ENCODE results near the gene MMP10.

Gene MMP10

DNA sequence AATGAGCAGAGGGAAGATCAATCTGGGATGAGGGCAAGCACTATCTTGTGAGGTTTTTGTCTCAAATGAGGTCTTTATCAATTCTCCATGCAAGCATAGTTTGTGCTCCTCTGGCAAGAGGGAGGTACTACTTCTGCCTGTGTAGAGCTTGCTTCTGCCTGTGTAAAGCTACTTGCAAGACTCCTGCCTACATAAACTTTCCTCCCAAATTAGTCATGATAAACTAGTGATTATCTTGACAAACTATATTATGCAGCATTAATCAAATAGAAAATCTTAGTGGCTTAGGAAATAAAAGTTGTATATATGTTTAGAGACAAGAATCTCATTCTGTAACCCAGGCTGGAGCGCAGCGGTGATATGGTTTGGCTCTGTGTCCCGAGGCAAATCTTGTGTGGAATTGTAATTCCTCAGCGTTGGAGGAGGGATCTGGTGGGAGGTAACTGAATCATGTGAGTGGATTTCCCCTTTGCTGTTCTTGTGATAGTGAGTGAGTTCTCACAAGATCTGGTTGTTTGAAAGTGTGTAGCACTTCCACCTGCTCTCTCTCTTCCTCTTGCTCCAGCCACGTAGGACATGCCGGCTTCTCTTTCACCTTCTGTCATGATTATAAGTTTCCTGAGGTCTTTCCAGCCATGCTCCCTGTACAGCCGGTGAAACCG is 8.0 kb upstream of the MMP10 start:
- CTCF ChIA-PET, result no interaction called here
- no peak for DNase-seq (ENCODE audit: extremely low spot score)
- POLR2A ChIA-PET, result no interaction called here
- TF ChIP-seq, protein P1, sequence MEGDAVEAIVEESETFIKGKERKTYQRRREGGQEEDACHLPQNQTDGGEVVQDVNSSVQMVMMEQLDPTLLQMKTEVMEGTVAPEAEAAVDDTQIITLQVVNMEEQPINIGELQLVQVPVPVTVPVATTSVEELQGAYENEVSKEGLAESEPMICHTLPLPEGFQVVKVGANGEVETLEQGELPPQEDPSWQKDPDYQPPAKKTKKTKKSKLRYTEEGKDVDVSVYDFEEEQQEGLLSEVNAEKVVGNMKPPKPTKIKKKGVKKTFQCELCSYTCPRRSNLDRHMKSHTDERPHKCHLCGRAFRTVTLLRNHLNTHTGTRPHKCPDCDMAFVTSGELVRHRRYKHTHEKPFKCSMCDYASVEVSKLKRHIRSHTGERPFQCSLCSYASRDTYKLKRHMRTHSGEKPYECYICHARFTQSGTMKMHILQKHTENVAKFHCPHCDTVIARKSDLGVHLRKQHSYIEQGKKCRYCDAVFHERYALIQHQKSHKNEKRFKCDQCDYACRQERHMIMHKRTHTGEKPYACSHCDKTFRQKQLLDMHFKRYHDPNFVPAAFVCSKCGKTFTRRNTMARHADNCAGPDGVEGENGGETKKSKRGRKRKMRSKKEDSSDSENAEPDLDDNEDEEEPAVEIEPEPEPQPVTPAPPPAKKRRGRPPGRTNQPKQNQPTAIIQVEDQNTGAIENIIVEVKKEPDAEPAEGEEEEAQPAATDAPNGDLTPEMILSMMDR (IDR thresholded peaks at IDR 0.05; ENCODE audit: control extremely low read depth, extremely low read depth, low read depth, missing control alignments), result no peak

DNA sequence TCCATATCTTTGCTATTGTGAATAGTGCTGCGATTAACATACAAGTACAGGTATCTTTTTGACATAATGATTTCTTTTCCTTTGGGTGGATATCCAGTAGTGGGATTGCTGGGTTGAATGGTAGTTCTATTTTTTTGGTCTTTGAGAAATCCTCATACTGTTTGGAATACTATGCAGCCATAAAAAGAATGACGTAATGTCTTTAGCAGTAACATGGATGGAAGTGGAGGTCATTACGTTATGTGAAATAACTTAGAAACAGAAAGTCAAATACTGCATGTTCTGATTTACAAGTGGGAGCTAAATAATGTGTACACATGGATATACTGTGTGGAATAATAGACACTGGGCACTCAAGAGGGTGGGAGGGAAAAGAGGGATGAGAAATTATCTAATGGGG is 4.0 kb upstream of the MMP10 start:
- CTCF ChIA-PET, result interaction anchor here (1.2 to 2.5 kb wide), 3 partner anchors 9 to 59 kb away, joined by 3 to 9 read pairs (median 5); partner anchors contain the start of gene MMP3
- POLR2A ChIA-PET, result no interaction called here
- no peak for DNase-seq (ENCODE audit: extremely low spot score)
- TF ChIP-seq, protein P1 (IDR thresholded peaks at IDR 0.05; ENCODE audit: control extremely low read depth, extremely low read depth, low read depth, missing control alignments), result no peak

DNA sequence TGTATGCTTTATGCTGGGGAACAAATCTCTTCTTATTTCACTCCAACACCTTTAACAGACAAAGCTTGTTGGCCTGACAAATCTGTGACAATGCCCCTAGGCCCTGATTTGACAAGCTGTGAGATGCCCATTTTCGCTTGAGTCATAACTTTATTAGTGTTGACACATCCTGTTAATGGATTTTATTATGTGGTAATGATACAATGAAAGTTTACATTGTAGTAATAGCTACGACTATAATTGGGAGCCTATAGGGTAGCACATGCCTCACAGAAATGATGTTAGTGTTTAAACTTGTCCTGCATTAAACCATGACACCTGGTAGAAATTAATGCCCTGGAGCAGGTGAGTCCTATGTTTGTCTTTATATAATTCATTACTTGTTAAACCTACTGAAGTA is 3.3 kb upstream of the MMP10 start:
- ChIA-PET CTCF (interaction anchor here (1.9 to 2.5 kb wide), 2 partner anchors 9 to 31 kb away, joined by 5 to 9 read pairs; no protein-coding TSS in a partner anchor), POLR2A (no interaction called here)
- no peak for DNase-seq (ENCODE audit: extremely low spot score)
- TF ChIP-seq, protein P1 (IDR thresholded peaks at IDR 0.05; ENCODE audit: control extremely low read depth, extremely low read depth, low read depth, missing control alignments), result no peak

DNA sequence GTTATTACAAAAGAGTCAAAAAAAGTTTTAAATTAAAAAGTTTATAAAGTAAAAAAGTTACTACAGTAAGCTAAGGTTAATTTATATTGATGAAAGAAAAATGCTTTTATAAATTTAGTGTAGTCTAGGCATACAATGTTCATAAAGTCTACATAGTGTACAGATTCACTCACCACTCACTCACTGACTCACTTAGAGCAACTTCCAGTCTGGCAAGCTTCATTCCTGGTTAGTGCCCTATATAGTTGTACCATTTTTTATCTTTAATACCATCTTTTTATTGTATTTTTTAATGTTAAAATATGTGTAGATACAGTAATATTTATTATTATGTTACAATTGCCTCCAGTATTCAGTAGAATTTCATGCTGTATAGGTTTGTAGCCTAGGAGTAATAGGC is 2.6 kb upstream of the MMP10 start:
- ChIA-PET POLR2A (no interaction called here), CTCF (interaction anchor here (1.5 to 2.5 kb wide), 3 partner anchors 10 to 30 kb away, joined by 3 to 9 read pairs (median 5); no protein-coding TSS in a partner anchor)
- no peak for DNase-seq (ENCODE audit: extremely low spot score)
- TF ChIP-seq, protein P1 (IDR thresholded peaks at IDR 0.05; ENCODE audit: control extremely low read depth, extremely low read depth, low read depth, missing control alignments), result no peak

DNA sequence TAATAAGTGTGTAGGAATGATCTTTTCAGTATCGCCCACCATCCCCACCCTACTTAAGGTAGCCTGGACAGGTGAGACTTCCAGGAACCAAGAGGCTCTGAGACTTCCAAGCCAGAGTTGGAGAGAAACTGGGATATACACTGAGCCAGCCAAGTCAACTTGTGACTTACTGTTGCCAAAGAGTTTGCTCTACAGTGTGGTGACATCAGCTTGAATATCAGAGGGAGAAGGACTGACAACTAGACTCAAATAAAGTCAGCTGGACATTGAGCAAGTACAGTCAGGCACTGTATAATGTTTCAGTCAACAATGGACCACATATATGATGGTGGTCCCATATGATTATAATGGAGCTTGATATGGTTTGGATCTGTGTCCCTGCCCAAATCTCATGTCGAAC is 1.2 kb upstream of the MMP10 start:
- CTCF ChIA-PET, result interaction anchor here (1.5 kb wide), 1 partner anchor 9 kb away, joined by 3 read pairs; no protein-coding TSS in a partner anchor
- POLR2A ChIA-PET, result no interaction called here
- no peak for DNase-seq (ENCODE audit: extremely low spot score)
- TF ChIP-seq, protein P1 (IDR thresholded peaks at IDR 0.05; ENCODE audit: control extremely low read depth, extremely low read depth, low read depth, missing control alignments), result no peak

DNA sequence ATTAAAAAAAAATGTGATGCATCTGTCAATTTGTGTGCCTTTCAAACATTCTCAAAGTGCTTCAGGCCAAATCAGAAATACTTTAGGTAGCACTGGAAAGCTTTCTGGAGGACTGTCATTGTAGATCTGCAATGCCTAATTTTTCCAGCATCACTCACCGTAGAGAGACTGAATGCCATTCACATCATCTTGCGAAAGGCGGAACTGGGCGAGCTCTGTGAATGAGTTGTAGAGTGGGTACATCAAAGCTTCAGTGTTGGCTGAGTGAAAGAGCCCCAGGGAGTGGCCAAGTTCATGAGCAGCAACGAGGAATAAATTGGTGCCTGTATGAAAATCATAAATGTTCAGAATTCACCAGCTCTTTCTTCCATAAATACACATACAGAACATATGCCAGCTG is 4.0 kb downstream of the MMP10 start:
- ChIA-PET CTCF (interaction anchor here (0.8 kb wide), 1 partner anchor 26 kb away, joined by 3 read pairs; no protein-coding TSS in a partner anchor), POLR2A (no interaction called here)
- TF ChIP-seq, protein P1 (IDR thresholded peaks at IDR 0.05; ENCODE audit: control extremely low read depth, extremely low read depth, low read depth, missing control alignments), result no peak
- no peak for DNase-seq (ENCODE audit: extremely low spot score)
